SK-N-SH (cell line): ENCODE results near the gene SLC30A5. TPM values are rescaled to one million over a fixed set of nuclear protein-coding genes. Genes with fewer than 3 reads are reported as not detected.

ENCODE experiments used
- CTCF ChIA-PET: fragments of 300-600, 350-600 bp; formaldehyde crosslinking; extraction: SDS; loops from one replicate; lab custom pipeline; 2021; lab: Yijun Ruan, JAX
- POLR2A ChIA-PET: fragments of 350-600 bp; sonication (Branson Sonifier 250); formaldehyde crosslinking; extraction: SDS; loops from one replicate; lab custom pipeline; 2020; ENCODE audit warnings: antibody characterized with exemption, inconsistent platforms; lab: Yijun Ruan, JAX
- DNase-seq: peaks from one replicate; pipeline ENCODE4 v3.0.0; 2012
- H2AFZ ChIP-seq: fragments of 200-600 bp; sonication (generic); 2 replicates; pipeline ENCODE4 v1.8.1; 2016; ENCODE audit warnings: antibody characterized with exemption, mild to moderate bottlenecking, low read depth
- H3F3A ChIP-seq: fragments of 200-600 bp; sonication (generic); replicated peaks from 2 replicates; pipeline ENCODE3; 2016; ENCODE audit warnings: antibody characterized with exemption, mild to moderate bottlenecking; ENCODE audit not compliant: insufficient read depth
- H3K27ac ChIP-seq, 2 experiments: fragments of 200-500 bp in 1 of 2; fragments of 200-600 bp in 1 of 2; sonication (Bioruptor generic) in 1 of 2; sonication (generic), shearing (Covaris generic) in 1 of 2; 2 replicates each; pipeline versions ENCODE4 v1.5.1 to v1.6.1; 2014 to 2016; ENCODE audit warnings: low read depth in 2 of 2, inconsistent platforms in 1 of 2, low read length in 1 of 2, mild to moderate bottlenecking in 1 of 2, mixed read lengths in 1 of 2
- H3K27me3 ChIP-seq: fragments of 200-600 bp; sonication (generic), shearing (Covaris generic); 2 replicates; pipeline ENCODE4 v1.6.1; 2016; ENCODE audit warnings: mixed run types; ENCODE audit not compliant: insufficient read depth
- H3K36me3 ChIP-seq, 2 experiments: fragments of 200-500 bp in 1 of 2; fragments of 200-600 bp in 1 of 2; sonication (Bioruptor generic) in 1 of 2; sonication (generic) in 1 of 2; replicated peaks in 1 of 2; 2 replicates each; pipeline versions ENCODE3 to v1.5.1; 2014 to 2016; ENCODE audit warnings: low read length in 1 of 2, mild to moderate bottlenecking in 1 of 2; ENCODE audit not compliant: insufficient read depth in 2 of 2, control insufficient read depth in 1 of 2
- H3K4me1 ChIP-seq, 2 experiments: fragments of 200-500 bp in 1 of 2; fragments of 200-600 bp in 1 of 2; sonication (Bioruptor generic) in 1 of 2; sonication (generic), shearing (Covaris generic) in 1 of 2; 2 replicates each; pipeline versions ENCODE4 v1.5.1 to v1.6.1; 2014 to 2016; ENCODE audit warnings: low read depth in 1 of 2, low read length in 1 of 2, mixed run types in 1 of 2; ENCODE audit not compliant: insufficient read depth in 2 of 2, control insufficient read depth in 1 of 2
- H3K4me2 ChIP-seq: fragments of 200-600 bp; sonication (generic), shearing (Covaris generic); 2 replicates; pipeline ENCODE4 v1.6.1; 2017; ENCODE audit warnings: mixed run types
- H3K4me3 ChIP-seq, 2 experiments: fragments of 200-500 bp in 1 of 2; fragments of 200-600 bp in 1 of 2; sonication (Bioruptor generic) in 1 of 2; sonication (generic), shearing (Covaris generic) in 1 of 2; 2 replicates each; pipeline versions ENCODE4 v1.5.1 to v1.8.1; 2014 to 2016; ENCODE audit warnings: low read depth in 2 of 2, inconsistent platforms in 1 of 2, low read length in 1 of 2, mild to moderate bottlenecking in 1 of 2, mixed read lengths in 1 of 2, moderate library complexity in 1 of 2
- H3K79me2 ChIP-seq: fragments of 200-600 bp; sonication (generic); 2 replicates; pipeline ENCODE4 v1.8.1; 2017; ENCODE audit warnings: mild to moderate bottlenecking; ENCODE audit not compliant: insufficient read depth
- H3K9ac ChIP-seq: fragments of 200-600 bp; sonication (generic); 2 replicates; pipeline ENCODE4 v1.6.1; 2017; ENCODE audit warnings: mixed run types
- H3K9me2 ChIP-seq: fragments of 200-600 bp; sonication (generic); 2 replicates; pipeline ENCODE4 v1.6.1; 2017; ENCODE audit warnings: mixed run types
- H3K9me3 ChIP-seq: fragments of 200-600 bp; sonication (generic); 2 replicates; pipeline ENCODE4 v1.6.1; 2017; ENCODE audit warnings: mixed run types, mild to moderate bottlenecking, moderate library complexity
- H4K20me1 ChIP-seq: fragments of 200-600 bp; sonication (generic); 2 replicates; pipeline ENCODE4 v1.6.1; 2017; ENCODE audit warnings: mild to moderate bottlenecking, mixed run types; ENCODE audit not compliant: insufficient read depth
- CHD2 ChIP-seq: fragments of 150-350 bp; IDR thresholded peaks from 2 replicates; pipeline ENCODE4 v1.6.1; 2018; ENCODE audit warnings: low read length; ENCODE audit not compliant: partially characterized antibody
- ELF1 ChIP-seq: IDR thresholded peaks from 2 replicates; pipeline ENCODE4 v1.4.0; 2012
- EP300 ChIP-seq, 2 experiments: IDR thresholded peaks; 2 replicates each; pipeline versions ENCODE4 v1.4.0 to v1.6.1; 2012; ENCODE audit warnings: borderline replicate concordance in 1 of 2, low read depth in 1 of 2, low read length in 1 of 2
- EZH2phosphoT487 ChIP-seq: fragments of 200-600 bp; sonication (generic); IDR thresholded peaks from 2 replicates; pipeline ENCODE4 v1.6.1; 2017; ENCODE audit warnings: low read depth, mixed run types, mild to moderate bottlenecking, antibody characterized with exemption, moderate library complexity, borderline replicate concordance
- FOSL2 ChIP-seq: IDR thresholded peaks from 2 replicates; pipeline ENCODE4 v1.4.0; 2012; ENCODE audit warnings: low read depth, mild to moderate bottlenecking, moderate library complexity, borderline replicate concordance
- GABPA ChIP-seq: IDR thresholded peaks from 2 replicates; pipeline ENCODE4 v1.4.0; 2012; ENCODE audit warnings: low read depth, mild to moderate bottlenecking
- GATA2 ChIP-seq: sonication (generic); formaldehyde crosslinking; IDR thresholded peaks from 2 replicates; pipeline ENCODE4 v1.5.0; 2020; ENCODE audit warnings: mild to moderate bottlenecking, missing genetic modification reagents
- IRF3 ChIP-seq: fragments of 150-350 bp; IDR thresholded peaks from 2 replicates; pipeline ENCODE4 v1.6.1; 2016; ENCODE audit warnings: mild to moderate bottlenecking, low read depth, low read length
- JUND ChIP-seq: IDR thresholded peaks from 2 replicates; pipeline ENCODE4 v1.4.0; 2012
- MEF2A ChIP-seq: IDR thresholded peaks from 2 replicates; pipeline ENCODE4 v1.4.0; 2012; ENCODE audit warnings: low read depth, borderline replicate concordance
- MXI1 ChIP-seq: IDR thresholded peaks from 2 replicates; pipeline ENCODE4 v1.6.1; 2012; ENCODE audit warnings: mild to moderate bottlenecking, low read depth, low read length, improper control_type of control experiment
- NFIC ChIP-seq: IDR thresholded peaks from 2 replicates; pipeline ENCODE4 v1.4.0; 2012; ENCODE audit warnings: borderline replicate concordance
- POLR2AphosphoS5 ChIP-seq: IDR thresholded peaks from 2 replicates; pipeline ENCODE4 v1.6.1; 2012; ENCODE audit warnings: low read depth, low read length
- RCOR1 ChIP-seq: fragments of 150-350 bp; IDR thresholded peaks from 2 replicates; pipeline ENCODE4 v1.6.1; 2017; ENCODE audit warnings: antibody characterized with exemption, low read length
- REST ChIP-seq: IDR thresholded peaks from 2 replicates; pipeline ENCODE4 v1.6.1; 2012; ENCODE audit warnings: mild to moderate bottlenecking, low read depth, low read length, moderate library complexity
- RFX5 ChIP-seq: IDR thresholded peaks from 2 replicates; pipeline ENCODE4 v1.6.1; 2012; ENCODE audit warnings: mild to moderate bottlenecking, improper control_type of control experiment, low read length
- RXRA ChIP-seq: IDR thresholded peaks from 2 replicates; pipeline ENCODE4 v1.4.0; 2012; ENCODE audit warnings: low read depth, mild to moderate bottlenecking, borderline replicate concordance
- SIN3A ChIP-seq: IDR thresholded peaks from 2 replicates; pipeline ENCODE4 v1.6.1; 2012; ENCODE audit warnings: low read depth, mild to moderate bottlenecking, low read length, moderate library complexity, borderline replicate concordance
- SMC3 ChIP-seq: IDR thresholded peaks from 2 replicates; pipeline ENCODE4 v1.6.1; 2012; ENCODE audit warnings: low read depth, low read length, improper control_type of control experiment
- TAF1 ChIP-seq: IDR thresholded peaks from 2 replicates; pipeline ENCODE4 v1.6.1; 2012; ENCODE audit warnings: low read depth, mild to moderate bottlenecking, low read length, moderate library complexity, borderline replicate concordance
- TCF12 ChIP-seq: IDR thresholded peaks from 2 replicates; pipeline ENCODE4 v1.4.0; 2012
- USF2 ChIP-seq: fragments of 150-350 bp; IDR thresholded peaks from 2 replicates; pipeline ENCODE4 v1.6.1; 2017; ENCODE audit warnings: antibody characterized with exemption, low read length, low read depth, borderline replicate concordance
- YY1 ChIP-seq: IDR thresholded peaks from 2 replicates; pipeline ENCODE4 v1.4.0; 2012; ENCODE audit warnings: low read depth, mild to moderate bottlenecking
- WGBS: methylation state at CpG from one replicate; pipeline ENCODE4 v1.1.6; 2017; ENCODE audit warnings: low lambda C conversion rate; 5-methylcytosine and 5-hydroxymethylcytosine counted together
- polyA plus RNA-seq, 3 experiments: library from polyadenylated mRNA; depleted of rRNA; stranded (reverse); fragments of >200 nt; gene quantifications; 2 replicates each; pipeline ENCODE4 v1.2.3, GENCODE V29; 2012
- TF ChIP-seq, protein P1 (sequence below): IDR thresholded peaks from 2 replicates; pipeline ENCODE4 v1.4.0; 2012; ENCODE audit warnings: low read depth
- TF ChIP-seq, protein P2 (sequence below): fragments of 200-600 bp; sonication (generic); IDR thresholded peaks from 2 replicates; pipeline ENCODE4 v1.6.1; 2017; ENCODE audit warnings: antibody characterized with exemption, mild to moderate bottlenecking, moderate library complexity

Gene SLC30A5
- polyA plus RNA-seq, 1 of the 3 experiments (the other 2 are of a cell fraction) = 28.5 TPM

- Histone ChIP-seq H3K9me2 (no peaks in the 10 kb centered on the region), H3F3A (peaks cover 4% of the 10 kb centered on the region), H3K4me1 (peaks cover 10 to 11% of the 10 kb centered on the region in 2 experiments; a peak in 3 of 4 replicates), H3K27me3 (no peaks in the 10 kb centered on the region), H3K4me3 (peak within 1 kb of the TSS; percentile 76 to 96), H3K4me2 (peak within 1 kb of the TSS; percentile 95), H3K9me3 (no peaks in the 10 kb centered on the region), H3K9ac (peak within 1 kb of the TSS; percentile 94), H3K36me3 (peaks cover 13 to 22% of the 10 kb centered on the region in 2 experiments), H4K20me1 (no peaks in the 10 kb centered on the region), H3K27ac (peak within 1 kb of the TSS; percentile 71 to 74), H2AFZ (peak within 1 kb of the TSS; percentile 95), H3K79me2 (peaks cover 48% of the 10 kb centered on the region)
- CTCF ChIA-PET = interaction anchor here (0.8 to 1.6 kb wide), 3 partner anchors 8 to 14 kb away, joined by 3 to 5 read pairs (median 3); no protein-coding TSS in a partner anchor
- DNase-seq = peak; percentile 98
- POLR2A ChIA-PET = interaction anchor here (0.6 to 2.8 kb wide), 5 partner anchors 12 to 213 kb away, joined by 3 to 8 read pairs (median 3); partner anchors contain the start of genes CENPH and SLC30A5
- 4% methylated on average over 31 of the region's 50 CpGs for WGBS
- TF ChIP-seq TAF1 = peak; percentile 47; the same call in 1 of the 2 replicates
- no peak for TF ChIP-seq EZH2phosphoT487
- TF ChIP-seq IRF3 = no peak; the same call in 1 of the 2 replicates
- no peak for TF ChIP-seq RXRA
- peak; percentile 49; the same call in 1 of the 2 replicates for TF ChIP-seq GABPA
- TF ChIP-seq ELF1 = peak; percentile 63; the same call in 1 of the 2 replicates
- TF ChIP-seq SMC3 = no peak
- 0 out of 2 replicates have a peak, but pooled peaks have one; percentile 41 for TF ChIP-seq REST
- TF ChIP-seq TCF12 = no peak
- no peak for TF ChIP-seq YY1
- TF ChIP-seq, protein P1, sequence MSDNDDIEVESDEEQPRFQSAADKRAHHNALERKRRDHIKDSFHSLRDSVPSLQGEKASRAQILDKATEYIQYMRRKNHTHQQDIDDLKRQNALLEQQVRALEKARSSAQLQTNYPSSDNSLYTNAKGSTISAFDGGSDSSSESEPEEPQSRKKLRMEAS = peak; percentile 98
- no peak for TF ChIP-seq RCOR1
- TF ChIP-seq USF2 = no peak; the same call in none of the 2 replicates
- TF ChIP-seq JUND = no peak
- TF ChIP-seq MEF2A = no peak
- TF ChIP-seq MXI1 = peak; percentile 100
- 0 out of 4 replicates have a peak, but pooled peaks of 1 of the 2 experiments have one; percentile 8 for TF ChIP-seq EP300 (IDR thresholded peaks at IDR 0.05; ENCODE audit: borderline replicate concordance in 1 of 2, low read depth in 1 of 2, low read length in 1 of 2)
- peak; percentile 99 for TF ChIP-seq SIN3A
- TF ChIP-seq, protein P2, sequence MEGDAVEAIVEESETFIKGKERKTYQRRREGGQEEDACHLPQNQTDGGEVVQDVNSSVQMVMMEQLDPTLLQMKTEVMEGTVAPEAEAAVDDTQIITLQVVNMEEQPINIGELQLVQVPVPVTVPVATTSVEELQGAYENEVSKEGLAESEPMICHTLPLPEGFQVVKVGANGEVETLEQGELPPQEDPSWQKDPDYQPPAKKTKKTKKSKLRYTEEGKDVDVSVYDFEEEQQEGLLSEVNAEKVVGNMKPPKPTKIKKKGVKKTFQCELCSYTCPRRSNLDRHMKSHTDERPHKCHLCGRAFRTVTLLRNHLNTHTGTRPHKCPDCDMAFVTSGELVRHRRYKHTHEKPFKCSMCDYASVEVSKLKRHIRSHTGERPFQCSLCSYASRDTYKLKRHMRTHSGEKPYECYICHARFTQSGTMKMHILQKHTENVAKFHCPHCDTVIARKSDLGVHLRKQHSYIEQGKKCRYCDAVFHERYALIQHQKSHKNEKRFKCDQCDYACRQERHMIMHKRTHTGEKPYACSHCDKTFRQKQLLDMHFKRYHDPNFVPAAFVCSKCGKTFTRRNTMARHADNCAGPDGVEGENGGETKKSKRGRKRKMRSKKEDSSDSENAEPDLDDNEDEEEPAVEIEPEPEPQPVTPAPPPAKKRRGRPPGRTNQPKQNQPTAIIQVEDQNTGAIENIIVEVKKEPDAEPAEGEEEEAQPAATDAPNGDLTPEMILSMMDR = 0 out of 2 replicates have a peak, but pooled peaks have one; percentile 6
- TF ChIP-seq GATA2 (CRISPR knock-in tag) = no peak
- TF ChIP-seq FOSL2 = no peak
- TF ChIP-seq POLR2AphosphoS5 = peak; percentile 84
- peak; percentile 88 for TF ChIP-seq CHD2
- no peak for TF ChIP-seq NFIC
- TF ChIP-seq RFX5 = peak; percentile 92
Measured at GRCh38 chr5:69166686-69167492, 73.1 kb downstream of the SLC30A5 start, which contains the start of gene CCNB1. TSS of gene CCNB1 (plus strand) at chr5:69167150. CDS start at chr5:69167263, 113 bp downstream.
